DMS 273 (cell line): ENCODE results near the gene PAH.
"Not testable (repeated sequence)": the region's sequence is repeated elsewhere in the genome, so short reads cannot be mapped to it uniquely, and the experiment has no call there.

Experiments
- DNase-seq: peaks from one replicate; lab custom pipeline; 2025; ENCODE audit not compliant: unreplicated experiment; lab: John Stamatoyannopoulos, UW

PAH gene

GRCh38 chr12:102833687-102834441, 83.2 kb downstream of the PAH start:
- no peak for DNase-seq

- DNase-seq: not testable (repeated sequence)
Measured at GRCh38 chr12:102832826-102833225, 84.2 kb downstream of the PAH start.

- no peak for DNase-seq
Measured at GRCh38 chr12:102824218-102824835, 92.7 kb downstream of the PAH start.

- DNase-seq: no peak
Measured at GRCh38 chr12:102821149-102821548, 95.9 kb downstream of the PAH start.

GRCh38 chr12:102816816-102817434, 100.1 kb downstream of the PAH start:
- DNase-seq: peak; percentile 64

- no peak for DNase-seq
Measured at GRCh38 chr12:102814691-102815367, 102.2 kb downstream of the PAH start.

GRCh38 chr12:102812344-102812743, 104.7 kb downstream of the PAH start:
- DNase-seq: no peak

GRCh38 chr12:102811110-102811737, 105.8 kb downstream of the PAH start:
- DNase-seq: peak; percentile 52

- no peak for DNase-seq
Measured at GRCh38 chr12:102808412-102808811, 108.6 kb downstream of the PAH start.

GRCh38 chr12:102806592-102806991, 110.5 kb downstream of the PAH start:
- no peak for DNase-seq

- no peak for DNase-seq
Measured at GRCh38 chr12:102806110-102806509, 110.9 kb downstream of the PAH start.

GRCh38 chr12:102800565-102800964, 116.5 kb downstream of the PAH start:
- DNase-seq: peak; percentile 1

GRCh38 chr12:102799229-102799628, 117.8 kb downstream of the PAH start:
- no peak for DNase-seq

GRCh38 chr12:102797528-102797927, 119.5 kb downstream of the PAH start:
- no peak for DNase-seq

GRCh38 chr12:102793921-102794320, 123.1 kb downstream of the PAH start:
- no peak for DNase-seq
